Activated naive CD4-positive, alpha-beta T cell treated with Interleukin-2 at 50 U/mL for 16 hours (primary cell): ENCODE data around the gene STK32C.
"Not testable (repeated sequence)": the region's sequence is repeated elsewhere in the genome, so short reads cannot be mapped to it uniquely, and the experiment has no call there.

Experiments used
- DNase-seq: peaks from one replicate; pipeline ENCODE4 v3.0.0-alpha.2; 2020

Gene STK32C

DNA sequence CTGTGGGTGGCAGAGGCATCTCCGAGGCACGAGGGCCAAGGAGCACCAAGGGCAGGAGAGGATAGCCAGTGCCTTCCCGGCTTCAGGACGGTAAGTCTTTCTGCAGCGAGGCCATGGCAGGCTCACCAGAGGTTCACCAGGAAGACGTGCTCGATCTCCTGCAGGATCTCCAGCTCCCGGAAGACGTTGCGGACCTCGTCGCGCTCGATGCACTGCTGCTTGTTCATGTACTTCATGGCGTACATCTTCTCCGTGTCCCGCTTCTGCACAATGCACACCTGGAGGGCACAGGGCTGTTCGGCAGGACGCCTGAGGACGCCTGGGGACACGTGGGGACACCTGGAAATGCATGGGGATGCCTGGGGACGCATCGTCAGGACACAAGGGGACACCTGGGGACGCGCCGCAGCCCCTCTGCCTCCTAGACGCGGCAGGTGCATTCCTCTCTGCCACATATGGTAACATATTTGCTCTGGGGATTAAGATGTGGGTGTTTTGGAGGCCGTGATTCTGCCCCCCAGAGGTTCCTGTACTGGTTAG is 79.8 kb downstream of the STK32C start:
- no peak for DNase-seq

DNA sequence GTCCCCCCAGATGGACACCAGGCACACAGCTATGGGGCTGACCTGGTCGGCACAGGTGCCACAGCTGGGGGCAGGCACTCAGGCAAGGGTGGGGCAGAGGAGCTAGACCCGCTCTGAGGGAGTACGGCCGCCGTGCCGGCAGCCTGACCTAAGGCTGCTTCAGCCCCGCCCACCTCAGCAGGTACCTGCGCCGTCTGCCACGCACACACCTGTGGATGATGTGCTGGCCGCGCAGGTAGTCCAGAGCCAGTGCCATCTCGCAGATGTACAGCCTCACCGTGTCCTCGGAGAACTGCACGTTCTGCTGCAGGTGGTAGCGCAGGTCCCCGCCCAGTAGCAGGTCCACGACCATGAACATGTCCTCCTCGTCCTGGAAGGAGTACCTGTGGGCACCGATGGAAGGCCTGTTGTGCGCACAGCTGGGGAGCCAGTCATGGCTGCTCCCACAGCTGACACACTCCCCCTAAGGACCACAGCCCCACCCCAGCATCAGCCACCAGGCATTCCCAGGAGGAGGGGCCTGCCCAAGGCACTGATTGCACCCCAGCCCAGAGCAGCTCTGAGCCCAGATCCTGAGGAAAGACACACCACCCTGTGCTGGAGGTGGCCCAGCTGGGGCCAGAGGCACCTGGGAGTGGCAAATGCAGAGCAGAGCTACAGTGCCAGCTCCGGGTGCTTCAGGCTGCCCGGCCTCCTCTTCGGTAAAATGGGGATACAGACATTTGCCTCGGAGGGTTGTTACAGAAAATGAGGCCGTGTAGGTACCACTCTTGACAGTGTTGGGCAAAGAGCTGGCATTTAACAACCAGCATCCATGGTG is 81.0 kb downstream of the STK32C start:
- DNase-seq = no peak

DNA sequence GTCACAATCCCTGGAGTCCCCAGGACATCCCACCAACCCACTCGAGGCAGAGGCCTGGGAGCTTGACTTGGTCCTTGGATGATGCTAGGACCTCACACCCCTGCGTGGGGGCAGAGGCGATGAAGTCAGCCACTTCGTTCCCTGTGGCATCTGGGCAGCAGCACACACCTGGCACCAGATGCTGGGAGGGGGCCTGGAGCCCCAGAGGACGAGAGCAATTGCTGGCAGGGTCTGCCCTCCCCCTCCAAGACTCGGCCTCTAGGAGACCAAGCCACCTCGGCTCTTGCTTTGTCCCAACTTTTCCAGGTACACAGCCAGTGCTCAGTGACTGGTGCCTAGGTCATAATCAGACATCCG is 81.9 kb downstream of the STK32C start:
- no peak for DNase-seq

DNA sequence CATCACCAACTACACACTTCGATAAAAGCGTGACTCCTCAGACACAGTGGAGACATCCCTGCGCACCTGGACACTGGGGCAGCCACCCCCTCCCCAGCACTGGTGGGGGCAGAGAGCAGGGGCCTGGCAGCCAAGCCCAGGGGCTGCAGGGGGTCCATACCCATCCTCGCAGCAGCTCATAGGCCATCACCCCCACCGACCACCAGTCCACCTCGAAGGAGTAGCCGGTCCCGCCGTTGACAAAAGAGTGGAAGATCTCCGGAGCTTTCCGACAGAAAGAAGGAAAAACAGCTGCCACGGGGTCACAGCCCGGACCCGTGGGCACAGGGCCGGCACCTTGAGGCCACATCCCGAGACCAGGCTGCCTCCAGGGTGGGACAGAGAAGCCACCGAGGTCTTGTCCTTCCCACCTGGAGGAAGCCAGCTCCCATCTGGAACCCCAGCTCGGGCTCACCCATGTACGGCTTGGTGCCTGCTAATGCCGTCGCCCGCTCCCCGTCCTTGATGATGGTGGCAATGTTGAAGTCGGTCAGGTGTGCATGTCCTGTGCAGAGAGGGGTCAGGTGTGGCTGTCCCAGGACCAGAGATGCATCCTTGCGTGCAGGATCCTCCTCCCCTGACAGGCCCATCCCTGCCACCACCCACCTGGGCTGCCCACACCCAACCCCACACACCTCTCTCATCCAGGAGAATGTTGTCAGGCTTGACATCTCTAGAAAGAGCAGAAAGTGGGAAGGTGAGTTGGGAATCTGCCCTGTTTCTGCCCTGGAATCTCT is 82.5 kb downstream of the STK32C start:
- DNase-seq = no peak

DNA sequence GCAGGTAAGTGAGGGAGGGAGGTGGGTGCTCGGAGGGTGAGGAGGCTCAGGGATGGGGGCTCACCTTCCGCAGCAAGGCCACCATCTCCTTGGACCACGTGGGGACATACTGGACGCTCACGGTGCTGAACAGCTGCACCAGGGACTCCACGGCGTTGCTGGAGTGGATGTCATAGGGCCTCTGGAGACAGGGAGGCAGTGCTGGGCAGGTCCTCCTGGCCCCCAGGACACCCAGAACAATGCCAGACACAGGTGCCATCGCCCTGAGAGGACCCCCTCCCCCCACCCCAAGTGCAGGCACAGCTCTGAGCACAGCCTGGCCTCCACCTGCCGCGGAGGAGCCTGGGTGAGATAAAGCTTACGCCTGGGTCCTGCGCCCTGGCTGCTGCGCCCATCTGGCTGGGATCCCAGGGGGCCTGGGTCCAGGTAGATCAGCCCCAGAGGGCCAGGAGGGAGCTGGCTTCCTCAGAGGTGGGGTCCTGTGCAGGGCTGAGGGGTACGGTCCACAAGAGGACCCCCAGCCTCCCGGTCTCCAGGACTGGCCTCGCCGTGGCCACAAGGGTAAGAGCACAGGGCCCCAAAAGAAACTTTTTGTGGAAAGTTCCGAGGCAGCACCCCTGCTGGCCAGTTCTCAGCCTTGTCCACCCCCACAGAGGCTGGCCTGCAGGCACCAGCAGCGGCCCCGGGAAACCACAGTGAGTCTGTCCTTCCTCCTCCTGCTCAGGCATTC is 83.2 kb downstream of the STK32C start:
- no peak for DNase-seq

DNA sequence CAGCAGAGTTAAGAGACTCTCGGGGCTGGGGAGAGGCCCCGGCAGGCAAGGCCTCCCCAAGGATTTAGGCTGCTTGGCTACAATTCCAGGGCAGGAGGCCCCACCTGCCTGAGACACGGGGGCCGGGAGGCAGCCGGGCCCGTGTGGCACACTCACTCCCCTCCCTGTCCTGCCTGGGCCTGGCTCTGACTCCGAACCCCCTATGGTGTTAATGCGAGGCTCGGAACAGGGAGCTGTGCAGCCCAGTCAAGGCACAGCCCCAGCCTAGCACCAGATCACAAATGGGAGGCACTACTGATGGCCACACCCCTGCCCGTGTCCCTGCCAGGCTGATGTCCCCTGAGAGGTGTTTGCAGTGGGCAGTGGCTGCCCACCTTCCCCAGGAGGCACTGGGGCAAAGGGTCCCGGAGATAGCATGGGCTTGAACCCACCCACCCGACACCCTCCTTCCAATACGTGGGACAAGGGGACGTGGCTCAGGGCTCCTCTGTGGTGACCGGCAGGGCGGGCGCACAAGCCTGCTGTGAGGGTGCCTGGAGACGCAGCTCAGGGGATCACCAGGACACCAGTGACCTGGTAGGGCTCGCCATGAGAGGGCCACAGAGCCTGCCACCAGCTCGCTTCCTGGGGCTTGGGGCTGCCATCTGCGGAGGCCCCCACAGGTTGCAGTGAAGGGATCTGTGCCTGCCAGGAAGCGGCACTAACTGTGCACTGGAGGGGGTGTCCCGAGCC is 84.0 kb downstream of the STK32C start:
- DNase-seq = no peak

DNA sequence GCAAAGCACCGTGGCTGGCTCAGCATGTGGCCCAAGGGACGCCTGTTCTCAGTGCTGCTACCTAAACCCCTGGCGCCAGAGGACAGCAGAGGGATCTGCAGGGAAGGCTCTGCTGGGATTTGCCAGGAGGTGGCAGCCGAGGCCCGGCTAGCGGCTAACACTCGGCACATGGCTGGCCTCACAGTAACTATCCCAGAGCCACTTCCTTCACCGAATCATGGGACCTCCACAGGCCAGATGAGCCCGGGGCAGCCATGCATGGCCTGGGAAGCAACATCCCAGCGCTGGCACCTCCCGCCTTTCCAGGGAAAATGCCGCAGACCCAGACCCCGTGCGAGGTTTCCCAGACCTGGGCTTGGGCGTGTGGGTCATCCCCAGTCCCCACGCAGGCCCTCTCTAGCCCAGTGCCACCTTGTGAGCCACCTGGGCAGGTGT is 84.6 kb downstream of the STK32C start:
- peak; percentile 62 for DNase-seq

DNA sequence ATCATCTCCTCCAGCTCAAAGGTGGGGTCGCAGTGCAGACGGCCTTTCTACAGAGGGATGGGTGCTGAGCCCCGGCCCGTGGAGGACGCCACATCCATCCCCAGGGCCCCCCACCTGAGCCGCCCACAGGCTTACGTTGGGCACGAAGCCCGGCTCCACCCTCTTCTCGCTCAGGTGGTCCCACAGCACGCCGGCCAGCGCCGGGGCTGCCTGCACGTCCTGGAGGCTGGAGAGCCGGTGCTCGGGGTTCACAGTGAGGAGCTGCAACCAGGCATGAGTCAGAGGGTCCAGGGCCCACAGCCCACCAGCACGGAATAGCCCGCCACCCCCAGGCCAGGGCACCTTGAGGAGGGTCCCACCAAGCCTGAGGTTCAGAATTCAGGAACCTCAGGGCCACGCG is 85.0 kb downstream of the STK32C start:
- DNase-seq = no peak

DNA sequence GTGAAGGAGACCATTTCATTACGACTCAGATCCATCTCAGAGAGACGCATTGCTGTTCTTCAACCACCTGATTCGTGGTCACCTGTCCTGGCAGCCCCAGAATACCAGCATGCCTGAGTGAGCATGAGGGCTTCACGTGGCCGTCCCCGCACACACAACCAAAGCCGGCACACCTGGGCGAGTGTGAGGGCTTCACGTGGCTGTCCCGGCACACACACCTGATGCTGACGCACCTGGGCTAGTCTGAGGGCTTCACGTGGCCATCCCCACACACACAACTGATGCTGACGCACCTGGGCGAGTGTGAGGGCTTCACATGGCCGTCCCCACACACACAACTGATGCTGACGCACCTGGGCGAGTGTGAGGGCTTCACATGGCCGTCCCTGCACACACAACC is 86.8 kb downstream of the STK32C start:
- not testable (repeated sequence) for DNase-seq

DNA sequence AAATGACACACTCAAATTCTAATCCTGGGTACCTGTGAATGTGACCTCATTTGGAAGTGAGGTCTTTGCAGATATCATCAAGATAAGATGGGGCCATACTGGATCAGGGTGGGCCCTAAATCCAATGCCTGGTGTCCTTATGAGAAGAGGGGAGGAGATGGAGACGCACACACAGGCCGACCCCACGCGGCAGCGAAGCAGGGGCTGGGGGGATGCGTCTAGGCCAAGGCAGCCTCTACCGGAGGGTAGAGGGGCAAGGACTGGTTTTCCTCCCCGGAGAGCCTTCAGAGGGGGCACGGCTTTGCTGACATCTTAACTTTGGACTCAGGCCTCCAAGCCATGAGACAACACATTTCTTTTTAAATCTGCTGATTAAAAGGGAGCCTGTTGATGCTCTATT is 87.7 kb downstream of the STK32C start:
- no peak for DNase-seq

DNA sequence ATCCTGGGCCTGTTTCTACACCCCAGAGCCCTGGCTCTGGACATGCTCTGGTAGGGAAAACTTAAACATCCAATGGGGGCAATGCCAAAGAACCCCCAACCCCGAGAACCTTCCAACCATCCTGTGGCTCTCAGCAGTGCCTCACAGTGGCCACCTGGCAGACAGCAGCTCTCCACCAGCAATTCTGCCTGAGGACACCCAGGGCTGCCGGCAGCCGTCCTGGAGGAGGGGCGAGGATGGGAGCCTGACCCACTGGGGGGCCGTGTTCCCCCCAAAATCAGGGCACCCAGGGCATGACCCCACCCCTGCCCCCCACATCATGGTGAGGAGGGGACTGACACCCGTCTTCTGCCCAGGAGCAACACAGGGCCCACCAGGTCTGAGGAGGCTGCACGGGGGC is 88.3 kb downstream of the STK32C start:
- DNase-seq = no peak

DNA sequence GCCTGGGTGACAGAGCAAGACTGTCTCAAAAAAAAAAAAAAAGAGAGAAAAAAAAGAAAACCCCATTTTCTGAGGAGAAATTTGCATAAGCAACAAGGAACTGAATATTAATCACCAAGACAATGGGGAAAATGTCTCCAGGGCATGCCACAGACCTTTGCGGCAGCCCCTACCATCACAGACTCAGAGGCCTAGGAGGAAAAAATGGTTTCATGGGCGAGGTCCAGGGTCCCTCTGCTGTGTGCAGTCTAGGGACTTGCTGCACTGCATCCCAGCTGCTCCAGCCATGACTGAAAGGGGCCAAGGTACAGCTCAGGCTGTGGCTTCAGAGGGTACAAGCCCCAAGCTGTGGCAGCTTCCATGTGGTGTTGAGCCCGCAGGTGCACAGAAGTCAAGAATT is 91.3 kb downstream of the STK32C start:
- DNase-seq = not testable (repeated sequence)

DNA sequence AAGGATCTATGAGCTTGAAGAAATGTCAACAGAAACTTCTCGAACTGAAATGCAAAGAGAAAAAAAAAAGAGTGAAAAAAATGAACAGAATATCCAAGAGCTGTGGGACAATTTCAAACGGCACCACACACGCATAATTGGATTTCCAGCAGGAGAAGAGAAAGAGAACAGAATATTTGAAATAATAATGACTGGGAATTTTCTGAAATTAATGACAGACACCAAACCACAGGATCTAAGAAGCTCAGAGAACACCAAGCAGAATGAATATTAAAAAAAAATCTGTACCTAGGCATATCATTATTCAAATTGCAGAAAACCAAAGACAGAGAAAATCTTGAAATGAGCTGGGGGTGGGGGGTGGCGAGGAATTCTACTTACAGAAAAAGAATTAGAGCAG is 93.8 kb downstream of the STK32C start:
- DNase-seq = no peak

DNA sequence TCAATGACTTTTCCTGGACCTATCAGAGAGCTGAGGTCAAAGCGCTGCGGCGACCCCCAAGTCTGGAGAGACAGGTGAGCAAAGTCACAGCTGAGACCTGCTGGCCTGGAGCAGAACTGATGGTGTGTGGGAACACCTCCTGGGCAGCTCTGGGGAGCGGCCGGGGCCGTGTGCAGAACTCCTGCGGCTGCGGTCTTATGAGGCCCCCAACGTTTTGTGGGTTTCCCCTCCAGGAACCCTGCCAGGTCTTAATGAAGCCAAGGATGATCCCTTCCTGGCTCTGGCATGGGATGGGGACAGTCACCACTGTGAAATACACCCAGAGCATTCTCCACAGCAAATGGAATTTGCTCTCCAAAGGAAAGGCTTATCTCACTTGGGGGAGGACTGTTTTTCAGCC is 94.9 kb downstream of the STK32C start:
- DNase-seq = no peak

DNA sequence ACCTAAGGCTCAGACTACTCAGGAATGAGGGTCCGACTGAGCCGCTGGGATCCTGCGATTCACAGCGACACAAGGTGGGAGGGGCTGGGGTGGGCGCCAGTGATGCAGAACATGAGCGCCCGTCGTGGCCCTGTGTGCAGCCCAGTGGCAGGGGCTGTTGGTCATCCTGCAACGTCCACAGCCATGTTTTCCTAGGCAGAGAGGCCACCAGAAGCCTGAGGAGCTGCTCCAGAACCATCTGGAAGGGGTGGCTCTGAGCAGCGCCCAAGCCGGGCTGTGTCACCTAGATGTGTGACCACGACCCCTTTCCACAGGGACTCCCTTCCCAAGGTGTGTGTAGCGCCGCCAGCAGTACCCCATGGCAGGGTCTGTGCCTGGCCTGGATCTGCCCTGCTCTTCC is 96.5 kb downstream of the STK32C start:
- DNase-seq = no peak

DNA sequence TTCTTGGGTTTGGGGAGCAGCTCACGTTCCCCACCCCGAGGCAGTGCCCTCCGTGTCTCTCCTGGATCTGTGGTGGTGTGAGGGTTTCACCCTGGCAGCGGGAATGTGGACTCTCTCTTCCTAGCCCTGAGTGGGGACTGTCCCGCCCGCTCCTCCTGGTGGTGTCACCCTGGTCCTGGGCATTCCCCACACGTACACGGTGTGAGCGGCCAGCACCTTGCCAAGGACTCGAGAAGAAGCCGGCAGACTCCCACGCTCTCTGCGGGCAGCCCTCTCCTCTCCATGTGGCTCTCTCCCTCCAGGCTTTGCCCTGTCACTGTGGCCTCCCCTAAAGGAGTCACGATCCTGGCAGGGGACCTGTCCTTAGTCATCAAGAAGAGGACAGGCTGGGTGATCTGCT is 97.0 kb downstream of the STK32C start:
- DNase-seq = no peak

DNA sequence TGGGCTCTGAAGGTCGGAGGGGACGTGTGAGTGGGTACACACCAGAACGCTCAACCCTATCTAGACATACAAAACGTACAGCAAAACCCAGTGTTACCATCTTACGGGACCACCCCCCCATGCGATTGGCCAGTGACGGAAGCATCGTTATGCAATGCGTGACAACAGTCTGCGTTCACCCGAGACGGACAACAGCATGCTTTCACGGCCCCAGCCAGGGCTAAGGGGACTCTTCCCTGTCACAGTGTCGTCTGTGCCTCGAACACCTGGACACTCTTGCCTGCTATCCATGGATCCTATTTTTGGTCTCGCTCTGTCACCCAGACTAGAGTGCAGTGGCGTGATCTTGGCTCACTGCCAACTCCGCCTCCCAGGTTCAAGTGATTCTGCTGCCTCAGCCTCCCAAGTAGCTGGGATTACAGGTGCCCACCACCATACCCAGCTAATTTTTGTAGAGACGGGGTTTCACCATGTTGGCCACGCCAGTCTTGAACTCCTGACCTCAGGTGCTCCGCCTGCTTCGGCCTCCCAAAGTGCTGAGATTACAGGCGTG is 97.7 kb downstream of the STK32C start:
- no peak for DNase-seq

DNA sequence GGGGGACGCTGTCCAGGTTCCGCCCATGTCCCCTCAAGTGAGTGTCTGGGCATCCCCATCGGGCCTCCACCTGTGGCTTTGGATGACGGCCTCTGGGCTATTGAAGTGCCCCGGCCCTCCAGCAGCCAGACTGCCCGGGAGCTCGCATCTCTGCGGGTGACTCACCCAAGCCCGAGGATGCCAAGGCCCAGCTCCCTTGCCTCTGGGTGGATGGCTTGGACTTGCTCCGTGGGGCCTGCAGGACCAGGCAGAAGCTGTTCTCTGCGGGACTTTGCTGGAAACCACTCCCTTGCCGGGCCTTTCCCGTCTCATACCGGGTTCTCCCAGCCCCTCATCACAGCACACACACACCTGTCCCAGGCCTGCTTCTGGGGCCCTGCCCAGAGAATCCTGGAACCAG is 98.6 kb downstream of the STK32C start:
- no peak for DNase-seq

DNA sequence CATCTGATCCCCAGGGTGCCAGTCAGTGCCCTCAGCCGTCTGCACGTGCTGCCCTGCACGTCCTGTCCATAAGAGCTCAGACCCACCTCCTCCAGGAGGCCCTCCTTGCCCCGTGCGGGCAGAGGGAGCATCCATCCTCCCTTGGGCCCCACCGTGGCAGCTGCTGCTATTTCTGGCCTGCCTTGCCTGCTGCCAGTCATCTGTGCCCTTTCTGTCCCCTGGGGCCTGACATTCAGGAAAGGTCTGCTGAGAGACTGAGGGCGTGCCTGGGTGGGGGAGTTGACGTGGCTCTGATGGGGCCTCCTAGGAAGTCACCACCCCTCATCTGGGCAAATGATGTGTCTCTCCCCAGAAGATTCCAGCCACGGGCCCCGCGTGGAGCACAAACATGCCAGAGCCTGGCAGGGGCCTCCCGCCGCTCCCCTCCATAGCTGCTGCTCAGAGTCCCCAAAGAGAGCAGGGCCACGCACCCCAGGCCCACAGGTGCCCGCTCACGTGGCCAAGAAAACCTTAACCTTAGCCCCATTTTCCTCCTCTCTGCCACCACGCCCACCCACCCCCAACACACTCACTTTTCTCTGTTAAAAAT is 99.2 kb downstream of the STK32C start:
- no peak for DNase-seq

DNA sequence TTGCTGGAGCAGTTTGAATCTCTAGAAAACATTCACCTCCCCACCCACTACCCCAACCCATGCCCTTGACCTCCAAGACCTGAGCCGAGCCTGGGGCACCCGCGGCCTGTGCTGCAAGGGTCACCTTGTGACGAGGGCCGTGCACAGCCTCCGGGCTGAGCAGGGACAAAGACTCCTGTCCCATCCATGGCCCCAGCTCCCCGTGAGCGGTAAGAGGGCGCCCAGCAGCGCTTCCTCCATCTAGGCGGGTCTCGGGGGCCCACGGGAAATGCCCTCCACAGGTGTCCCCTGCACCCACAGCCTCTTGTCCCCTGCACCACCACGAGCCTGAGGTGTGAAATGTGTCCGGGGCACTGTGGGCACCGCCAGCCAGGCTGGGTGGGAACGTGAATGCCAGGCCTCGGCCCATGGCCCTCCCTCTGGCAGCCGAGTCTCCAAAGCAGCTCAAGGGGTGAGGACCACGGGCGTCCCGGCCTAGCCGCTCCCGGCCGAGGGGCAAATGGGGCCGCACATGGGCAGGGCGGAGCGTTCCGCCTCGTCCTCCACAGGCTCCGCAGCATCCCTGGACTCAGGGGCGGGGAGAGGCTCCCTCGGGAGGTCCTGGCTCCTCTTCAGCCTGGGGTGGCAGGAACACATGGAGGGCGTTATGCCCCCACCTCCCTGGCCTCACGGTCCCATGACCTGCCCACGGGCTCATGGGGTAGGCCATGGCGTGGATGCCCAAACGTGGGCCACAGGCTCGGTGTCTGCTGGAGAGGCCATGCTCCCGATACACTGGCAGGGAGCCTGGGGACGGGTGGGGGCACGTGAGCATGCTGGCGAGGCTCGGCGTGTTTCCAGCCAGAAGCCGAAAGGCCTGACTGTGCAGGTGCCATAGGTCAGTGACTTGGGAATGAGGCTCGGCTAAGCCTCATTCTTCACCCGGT is 100.0 kb downstream of the STK32C start:
- no peak for DNase-seq
